ENCODE measurements around the gene NINJ2.

Gene NINJ2

GRCh38 chr12:661720-662486 lies 1.3 kb downstream of the NINJ2 start:
- H3K4me3 ChIP-seq (ENCODE audit: low read depth, low read length): no peak overlapping the region
- no peak for DNase-seq (ENCODE audit: low read depth)
- TF ChIP-seq MAX (IDR thresholded peaks at IDR 0.05; ENCODE audit: low read depth, low read length) (no peak), MYC (IDR thresholded peaks at IDR 0.05; ENCODE audit: low read depth, low read length) (no peak), CTCF (IDR thresholded peaks at IDR 0.05; ENCODE audit: low read depth, low read length) (no peak), POLR2A (IDR thresholded peaks at IDR 0.05; ENCODE audit: extremely low read depth, insufficient read length) (no peak)

DNA sequence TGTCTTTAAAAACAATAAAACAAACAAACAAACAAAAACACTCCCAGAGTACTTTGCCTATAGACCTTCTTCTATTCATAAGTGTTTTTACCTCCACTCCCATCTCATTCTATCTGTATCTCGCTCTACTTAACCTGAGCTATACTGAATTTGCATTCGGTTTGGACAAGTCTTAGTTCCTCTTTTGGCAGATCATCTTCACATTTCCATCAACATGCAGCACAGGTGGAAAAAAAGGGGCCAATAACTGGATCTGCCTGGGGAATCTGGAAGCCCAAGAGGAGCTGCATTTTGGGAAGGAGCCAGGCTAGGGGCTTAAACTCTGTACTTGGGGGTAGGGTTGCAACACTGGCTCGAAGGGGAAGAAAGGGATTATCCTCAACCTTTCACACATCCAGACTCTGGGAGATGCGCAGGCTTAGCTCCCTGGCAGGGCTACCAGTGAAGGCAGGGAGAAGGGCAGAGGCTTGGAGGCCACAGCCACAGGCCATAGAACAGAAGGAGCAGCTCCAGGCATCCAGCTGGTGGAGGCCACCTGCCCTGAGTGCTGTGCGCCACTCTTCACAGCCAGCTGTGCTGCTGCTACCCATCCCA lies 4.1 kb downstream of the NINJ2 start:
- no peak overlapping the region for H3K4me3 ChIP-seq (ENCODE audit: low read depth, low read length)
- TF ChIP-seq CTCF (IDR thresholded peaks at IDR 0.05; ENCODE audit: low read depth, low read length) (no peak), MYC (IDR thresholded peaks at IDR 0.05; ENCODE audit: low read depth, low read length) (no peak), POLR2A (IDR thresholded peaks at IDR 0.05; ENCODE audit: extremely low read depth, insufficient read length) (no peak), MAX (IDR thresholded peaks at IDR 0.05; ENCODE audit: low read depth, low read length) (no peak)
- DNase-seq (ENCODE audit: low read depth): no peak

- peak; percentile 30 for DNase-seq (ENCODE audit: low read depth)
- peak; percentile 23 for TF ChIP-seq CTCF (IDR thresholded peaks at IDR 0.05; ENCODE audit: low read depth, low read length)
- no peak for TF ChIP-seq POLR2A (IDR thresholded peaks at IDR 0.05; ENCODE audit: extremely low read depth, insufficient read length)
- no peak overlapping the region for H3K4me3 ChIP-seq (ENCODE audit: low read depth, low read length)
Observed at GRCh38 chr12:650983-651382, 12.3 kb downstream of the NINJ2 start.

- no peak for DNase-seq (ENCODE audit: low read depth)
- H3K4me3 ChIP-seq (ENCODE audit: low read depth, low read length): no peak overlapping the region
- no peak for TF ChIP-seq MYC (IDR thresholded peaks at IDR 0.05; ENCODE audit: low read depth, low read length)
- TF ChIP-seq CTCF (IDR thresholded peaks at IDR 0.05; ENCODE audit: low read depth, low read length): no peak
- no peak for TF ChIP-seq MAX (IDR thresholded peaks at IDR 0.05; ENCODE audit: low read depth, low read length)
- TF ChIP-seq POLR2A (IDR thresholded peaks at IDR 0.05; ENCODE audit: extremely low read depth, insufficient read length): no peak
Observed at GRCh38 chr12:647385-648085, 15.7 kb downstream of the NINJ2 start.

DNA sequence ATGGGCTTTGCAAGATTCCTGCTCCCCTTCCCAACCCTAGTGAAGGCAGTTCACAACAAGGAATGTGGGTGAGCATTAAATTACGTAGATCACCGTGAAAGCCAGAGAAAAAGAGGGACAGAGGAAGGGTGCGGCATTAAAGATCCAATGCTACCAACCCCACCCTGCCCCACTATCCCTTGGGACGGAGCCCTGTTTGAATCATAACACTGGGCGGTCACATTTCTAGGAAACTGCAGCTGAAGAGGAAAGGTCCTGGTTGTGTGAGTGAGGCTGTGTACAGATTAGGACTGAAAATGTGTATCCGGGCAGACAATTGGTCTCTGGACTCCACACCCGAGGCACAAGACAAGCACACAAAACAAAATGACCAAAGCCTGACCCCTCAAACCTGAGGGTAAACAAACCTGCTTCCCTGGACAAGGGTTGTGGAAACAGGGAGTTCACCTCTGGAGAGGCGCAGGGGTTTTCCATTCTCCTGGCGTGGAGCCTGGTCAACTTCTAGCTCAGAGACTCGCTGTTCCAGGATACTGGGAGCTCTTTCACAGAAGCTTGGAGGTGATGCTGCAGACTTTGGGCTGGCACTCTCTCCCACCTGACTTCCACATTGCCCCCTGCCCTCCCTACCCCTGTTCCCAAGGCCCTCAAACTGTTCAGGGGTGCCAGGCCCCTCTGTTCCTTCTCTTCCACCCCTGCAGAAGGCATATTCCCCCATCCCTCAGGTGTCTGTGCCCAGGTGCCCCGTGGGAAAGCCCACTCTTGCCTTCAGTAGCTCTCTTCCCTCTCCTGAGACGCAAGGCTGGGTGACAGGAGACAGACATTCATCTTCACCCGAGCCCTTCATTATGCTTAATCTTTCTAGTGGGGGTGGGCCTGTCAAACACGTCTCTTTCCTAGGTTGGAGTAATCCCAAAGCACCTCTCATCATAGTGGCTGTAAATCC lies 16.5 kb downstream of the NINJ2 start:
- H3K4me3 ChIP-seq (ENCODE audit: low read depth, low read length): no peak overlapping the region
- TF ChIP-seq CTCF (IDR thresholded peaks at IDR 0.05; ENCODE audit: low read depth, low read length) (no peak), MYC (IDR thresholded peaks at IDR 0.05; ENCODE audit: low read depth, low read length) (no peak), MAX (IDR thresholded peaks at IDR 0.05; ENCODE audit: low read depth, low read length) (no peak), POLR2A (IDR thresholded peaks at IDR 0.05; ENCODE audit: extremely low read depth, insufficient read length) (no peak)
- no peak for DNase-seq (ENCODE audit: low read depth)
